IPS-20b (cell line): ENCODE measurements around the gene CACNB2.

Experiments
- H3K27ac ChIP-seq: one replicate; pipeline ENCODE4 v1.5.1; 2013; ENCODE audit warnings: low read length
- H3K27me3 ChIP-seq: 2 replicates; pipeline ENCODE4 v1.6.1; 2013; ENCODE audit warnings: mild to moderate bottlenecking, low read length, inconsistent platforms; ENCODE audit not compliant: insufficient read depth
- H3K36me3 ChIP-seq: 2 replicates; pipeline ENCODE4 v1.6.1; 2013; ENCODE audit warnings: low read depth, mild to moderate bottlenecking, inconsistent platforms, low read length, moderate library complexity; ENCODE audit not compliant: insufficient read depth
- H3K4me1 ChIP-seq: 2 replicates; pipeline ENCODE4 v1.6.1; 2013; ENCODE audit warnings: mild to moderate bottlenecking, control low read depth, inconsistent platforms, low read length, moderate library complexity; ENCODE audit not compliant: insufficient read depth
- H3K4me3 ChIP-seq: 2 replicates; pipeline ENCODE4 v1.5.1; 2013; ENCODE audit warnings: mild to moderate bottlenecking, low read length, inconsistent platforms
- H3K9ac ChIP-seq: 2 replicates; pipeline ENCODE4 v1.6.1; 2013; ENCODE audit warnings: low read depth, mild to moderate bottlenecking, inconsistent platforms, low read length, moderate library complexity
- H3K9me3 ChIP-seq: 2 replicates; pipeline ENCODE4 v1.6.1; 2013; ENCODE audit warnings: mild to moderate bottlenecking, low read depth, low read length, inconsistent platforms; ENCODE audit not compliant: insufficient read depth

CACNB2 gene

GRCh38 chr10:18140149-18140956 is at the start of gene CACNB2:
Gene CACNB2 (plus strand): TSS chr10:18140424.
- Histone ChIP-seq H3K4me1 (peaks cover 19% of the 10 kb centered on the region), H3K36me3 (no peaks in the 10 kb centered on the region), H3K27me3 (peaks cover 38% of the 10 kb centered on the region), H3K9ac (peak within 1 kb of the TSS; percentile 66; the same call in 1 of the 2 replicates), H3K27ac (no peak within 1 kb of the TSS), H3K9me3 (no peaks in the 10 kb centered on the region), H3K4me3 (peak within 1 kb of the TSS; percentile 83)

- Histone ChIP-seq H3K27ac (peak overlapping the region; percentile 67), H3K36me3 (no peaks in the 10 kb centered on the region), H3K9me3 (no peaks in the 10 kb centered on the region), H3K27me3 (no peaks in the 10 kb centered on the region), H3K9ac (peak overlapping the region; percentile 55; the same call in 1 of the 2 replicates), H3K4me3 (peak overlapping the region; percentile 13; the same call in 1 of the 2 replicates), H3K4me1 (peaks cover 24% of the 10 kb centered on the region; the same call in 1 of the 2 replicates)
Measured at GRCh38 chr10:18094332-18094731, 45.9 kb upstream of the CACNB2 start.

- H3K9me3 ChIP-seq: no peaks in the 10 kb centered on the region
- no peak overlapping the region for H3K27ac ChIP-seq
- peak overlapping the region; percentile 55; the same call in 1 of the 2 replicates for H3K9ac ChIP-seq
- H3K36me3 ChIP-seq: no peaks in the 10 kb centered on the region
- peaks cover 24% of the 10 kb centered on the region; the same call in 1 of the 2 replicates for H3K4me1 ChIP-seq
- no peaks in the 10 kb centered on the region for H3K27me3 ChIP-seq
- peak overlapping the region; percentile 13; the same call in 1 of the 2 replicates for H3K4me3 ChIP-seq
Measured at GRCh38 chr10:18094793-18095192, 45.4 kb upstream of the CACNB2 start.

- H3K4me1 ChIP-seq: peaks cover 24% of the 10 kb centered on the region; the same call in 1 of the 2 replicates
- no peak overlapping the region for H3K4me3 ChIP-seq
- H3K9me3 ChIP-seq: no peaks in the 10 kb centered on the region
- H3K27me3 ChIP-seq: no peaks in the 10 kb centered on the region
- no peak overlapping the region; the same call in 1 of the 2 replicates for H3K9ac ChIP-seq
- no peaks in the 10 kb centered on the region for H3K36me3 ChIP-seq
- H3K27ac ChIP-seq: peak overlapping the region; percentile 1
Measured at GRCh38 chr10:18097524-18097923, 42.7 kb upstream of the CACNB2 start.

GRCh38 chr10:18098201-18098600 is 42.0 kb upstream of the CACNB2 start:
- Histone ChIP-seq H3K27me3 (no peaks in the 10 kb centered on the region), H3K36me3 (no peaks in the 10 kb centered on the region), H3K9me3 (no peaks in the 10 kb centered on the region), H3K4me3 (no peak overlapping the region), H3K4me1 (peaks cover 24% of the 10 kb centered on the region; the same call in 1 of the 2 replicates), H3K27ac (no peak overlapping the region), H3K9ac (no peak overlapping the region)

GRCh38 chr10:18099415-18099814 is 40.8 kb upstream of the CACNB2 start:
- no peak overlapping the region for H3K27ac ChIP-seq
- H3K9me3 ChIP-seq: no peaks in the 10 kb centered on the region
- H3K4me1 ChIP-seq: peaks cover 24% of the 10 kb centered on the region; the same call in 1 of the 2 replicates
- H3K36me3 ChIP-seq: no peaks in the 10 kb centered on the region
- H3K9ac ChIP-seq: no peak overlapping the region
- H3K27me3 ChIP-seq: no peaks in the 10 kb centered on the region
- no peak overlapping the region for H3K4me3 ChIP-seq

- Histone ChIP-seq H3K27me3 (no peaks in the 10 kb centered on the region), H3K4me3 (no peak overlapping the region), H3K4me1 (peaks cover 21% of the 10 kb centered on the region; the same call in 1 of the 2 replicates), H3K9ac (no peak overlapping the region), H3K27ac (no peak overlapping the region), H3K36me3 (no peaks in the 10 kb centered on the region), H3K9me3 (no peaks in the 10 kb centered on the region)
Measured at GRCh38 chr10:18100669-18101068, 39.6 kb upstream of the CACNB2 start.

- Histone ChIP-seq H3K9ac (no peak overlapping the region), H3K9me3 (no peaks in the 10 kb centered on the region), H3K27me3 (no peaks in the 10 kb centered on the region), H3K4me3 (no peak overlapping the region), H3K27ac (no peak overlapping the region), H3K4me1 (peaks cover 3% of the 10 kb centered on the region; the same call in 1 of the 2 replicates), H3K36me3 (no peaks in the 10 kb centered on the region)
Measured at GRCh38 chr10:18102404-18102803, 37.8 kb upstream of the CACNB2 start.

- no peaks in the 10 kb centered on the region for H3K27me3 ChIP-seq
Measured at GRCh38 chr10:18104223-18104872, 35.9 kb upstream of the CACNB2 start.

GRCh38 chr10:18109341-18109870 is 30.8 kb upstream of the CACNB2 start:
- Histone ChIP-seq H3K27me3 (no peaks in the 10 kb centered on the region), H3K9me3 (no peaks in the 10 kb centered on the region), H3K9ac (no peak overlapping the region), H3K4me3 (no peak overlapping the region), H3K4me1 (no peaks in the 10 kb centered on the region), H3K27ac (no peak overlapping the region), H3K36me3 (no peaks in the 10 kb centered on the region)

More at GRCh38 chr10:18104223-18104872, 35.9 kb upstream of the CACNB2 start:
- H3K27ac ChIP-seq: no peak overlapping the region
- H3K9me3 ChIP-seq: no peaks in the 10 kb centered on the region
- H3K4me1 ChIP-seq: no peaks in the 10 kb centered on the region
- H3K36me3 ChIP-seq: no peaks in the 10 kb centered on the region
- no peak overlapping the region for H3K4me3 ChIP-seq
- no peak overlapping the region for H3K9ac ChIP-seq

GRCh38 chr10:18113881-18114280 is 26.3 kb upstream of the CACNB2 start:
- no peak overlapping the region for H3K9ac ChIP-seq
- no peak overlapping the region for H3K4me3 ChIP-seq
- H3K36me3 ChIP-seq: no peaks in the 10 kb centered on the region
- no peaks in the 10 kb centered on the region for H3K9me3 ChIP-seq
- no peaks in the 10 kb centered on the region for H3K27me3 ChIP-seq
- H3K4me1 ChIP-seq: no peaks in the 10 kb centered on the region
- no peak overlapping the region for H3K27ac ChIP-seq
